ENCODE results near the gene NSRP1.
"Not testable (repeated sequence)": the region's sequence is repeated elsewhere in the genome, so short reads cannot be mapped to it uniquely, and the experiment has no call there.

NSRP1 gene, protein sequence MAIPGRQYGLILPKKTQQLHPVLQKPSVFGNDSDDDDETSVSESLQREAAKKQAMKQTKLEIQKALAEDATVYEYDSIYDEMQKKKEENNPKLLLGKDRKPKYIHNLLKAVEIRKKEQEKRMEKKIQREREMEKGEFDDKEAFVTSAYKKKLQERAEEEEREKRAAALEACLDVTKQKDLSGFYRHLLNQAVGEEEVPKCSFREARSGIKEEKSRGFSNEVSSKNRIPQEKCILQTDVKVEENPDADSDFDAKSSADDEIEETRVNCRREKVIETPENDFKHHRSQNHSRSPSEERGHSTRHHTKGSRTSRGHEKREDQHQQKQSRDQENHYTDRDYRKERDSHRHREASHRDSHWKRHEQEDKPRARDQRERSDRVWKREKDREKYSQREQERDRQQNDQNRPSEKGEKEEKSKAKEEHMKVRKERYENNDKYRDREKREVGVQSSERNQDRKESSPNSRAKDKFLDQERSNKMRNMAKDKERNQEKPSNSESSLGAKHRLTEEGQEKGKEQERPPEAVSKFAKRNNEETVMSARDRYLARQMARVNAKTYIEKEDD

DNA sequence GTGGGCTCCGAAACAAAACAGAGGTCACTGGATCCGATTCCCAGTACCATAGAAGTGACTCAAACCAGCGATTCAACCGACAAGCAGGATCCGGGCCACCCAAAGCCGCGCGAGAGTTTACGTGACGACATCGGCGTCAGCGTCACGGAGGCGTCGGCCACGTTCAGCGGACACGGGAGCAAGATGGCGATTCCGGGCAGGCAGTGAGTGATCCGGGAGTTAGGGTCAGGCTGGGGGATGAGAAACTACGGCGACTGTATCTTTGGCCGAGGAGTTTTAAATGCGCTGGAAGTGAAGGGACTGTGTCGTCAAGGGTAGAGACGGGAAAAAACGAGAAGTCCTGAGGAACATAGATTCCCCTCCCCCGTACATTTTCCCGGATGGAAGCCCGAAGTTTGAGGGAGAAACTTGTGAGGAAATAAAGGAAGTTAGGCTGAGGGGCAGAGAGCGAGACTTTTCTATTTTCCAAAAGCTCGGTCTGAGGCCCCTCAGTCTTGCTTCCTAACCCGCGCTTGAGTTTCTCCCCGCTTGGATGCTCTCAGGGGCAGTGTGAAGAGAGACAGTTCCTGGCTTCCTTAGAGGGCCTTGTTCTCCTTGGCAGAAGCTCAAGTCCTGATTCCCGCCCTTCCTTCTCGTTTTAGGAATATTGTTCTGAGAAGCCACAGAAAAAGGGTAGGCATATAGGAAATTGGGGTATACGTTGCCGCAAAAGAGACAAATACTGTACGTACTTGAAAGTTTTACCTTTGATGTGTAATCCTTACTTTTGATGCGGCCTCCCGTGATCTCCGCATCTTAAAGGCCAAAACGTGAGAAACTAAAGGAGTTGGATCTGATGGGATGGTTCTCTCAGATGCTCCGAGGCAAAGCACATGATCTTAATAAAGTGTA, at the start of gene NSRP1:
Gene NSRP1, plus strand, starts transcription at position 156 of the 891 bp plus-strand sequence. Its CDS starts 28 bp downstream, at position 184.
- peak; percentile 82 to 84 for DNase-seq (ENCODE audit: low read depth in 1 of 2, low spot score in 1 of 2)

DNA sequence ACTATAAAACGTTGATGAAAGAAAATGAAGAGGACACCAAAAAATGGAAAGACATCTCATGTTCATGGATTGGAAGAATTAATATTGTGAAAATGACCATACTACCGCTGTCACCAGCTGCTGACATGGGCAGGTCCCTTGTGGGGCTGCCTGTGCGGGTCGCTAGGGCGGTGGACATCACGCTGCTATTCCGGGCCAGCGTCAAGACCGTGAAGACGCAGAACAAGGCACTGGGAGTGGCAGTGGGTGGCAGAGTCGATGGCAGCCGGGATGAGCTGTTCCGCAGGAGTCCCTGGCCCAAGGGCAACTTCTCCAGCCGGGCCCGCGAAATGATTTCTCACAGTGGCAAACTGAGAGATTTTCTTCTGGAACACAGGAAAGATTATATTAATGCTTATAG, 48.2 kb upstream of the NSRP1 start:
- no peak for DNase-seq (ENCODE audit: low read depth in 1 of 2, low spot score in 1 of 2)

DNA sequence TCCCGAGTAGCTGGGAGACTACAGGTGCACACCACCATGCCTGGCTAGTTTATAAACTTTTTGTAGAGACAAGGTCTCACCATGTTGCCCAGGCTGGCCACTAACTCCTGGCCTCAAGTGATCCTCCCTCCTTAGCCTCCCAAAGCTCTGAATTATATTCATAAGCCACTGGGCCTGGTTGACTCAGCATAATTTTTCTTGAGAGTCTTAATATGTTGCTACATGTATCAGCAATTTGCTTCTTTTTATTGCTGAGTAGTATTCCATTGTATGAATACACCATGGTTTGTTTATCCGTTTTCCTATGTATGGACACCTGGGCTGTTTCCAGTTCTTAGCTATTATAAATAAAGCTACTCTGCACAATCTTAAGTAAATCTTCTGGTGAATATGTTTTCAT, 42.4 kb upstream of the NSRP1 start:
- no peak for DNase-seq (ENCODE audit: low read depth in 1 of 2, low spot score in 1 of 2)

DNA sequence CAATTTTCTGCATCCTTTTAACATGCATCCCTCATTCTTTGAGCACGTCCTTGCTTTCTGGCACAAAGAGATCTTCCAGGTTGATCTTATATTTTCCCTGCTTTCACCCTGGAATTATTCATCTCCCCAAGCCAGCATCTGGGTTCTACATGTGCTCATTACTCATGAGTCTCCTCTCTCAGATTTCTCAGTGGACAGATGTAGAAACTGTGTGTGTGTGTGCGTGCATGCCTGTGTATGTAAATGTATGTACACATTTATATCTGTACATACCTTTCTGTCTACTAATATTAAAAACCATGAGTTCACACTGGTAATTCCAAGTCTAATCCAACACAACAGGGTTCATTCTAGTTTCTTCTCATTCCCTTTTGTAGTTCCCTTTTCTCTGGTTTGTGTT, 41.9 kb upstream of the NSRP1 start:
- no peak for DNase-seq (ENCODE audit: low read depth in 1 of 2, low spot score in 1 of 2)

DNA sequence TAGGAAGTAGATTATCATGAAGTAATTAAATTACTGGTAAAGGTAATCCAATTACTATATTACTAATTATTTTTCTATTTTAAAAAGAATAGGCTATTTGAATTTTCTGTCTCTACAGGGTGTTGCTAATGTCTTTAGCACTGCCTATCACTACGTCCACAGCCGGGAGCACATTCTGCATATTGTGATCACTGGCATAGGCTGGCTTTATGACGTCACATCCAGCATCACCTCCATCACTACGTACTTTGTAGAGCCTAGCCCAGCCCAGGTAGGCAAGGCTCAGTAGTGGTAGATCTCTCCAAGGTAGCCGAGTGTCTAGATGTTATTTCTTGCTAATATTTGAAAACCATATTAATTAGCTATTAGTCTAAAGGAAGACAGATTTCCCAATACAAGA, 33.8 kb upstream of the NSRP1 start:
- no peak for DNase-seq (ENCODE audit: low read depth in 1 of 2, low spot score in 1 of 2)

DNA sequence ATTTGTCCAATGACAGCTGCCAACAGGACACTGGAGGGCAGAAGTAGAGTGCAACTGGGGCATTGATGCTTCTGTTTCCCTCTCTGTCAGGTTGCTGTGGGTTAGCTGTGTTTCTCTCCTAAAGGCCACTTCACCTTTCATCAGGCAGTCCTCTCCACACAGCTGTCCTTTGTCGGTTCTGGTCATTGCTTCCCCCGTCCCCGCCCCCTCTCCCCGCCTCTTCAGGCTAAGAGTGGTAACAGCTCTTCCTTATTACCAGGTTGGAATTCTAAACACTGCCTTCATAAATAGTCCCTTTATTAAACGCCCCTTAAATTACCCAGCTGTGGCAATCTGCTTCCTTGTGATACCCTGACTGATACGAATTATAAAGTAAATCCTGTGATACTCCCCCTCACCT, 31.8 kb upstream of the NSRP1 start:
- no peak for DNase-seq (ENCODE audit: low read depth in 1 of 2, low spot score in 1 of 2)

DNA sequence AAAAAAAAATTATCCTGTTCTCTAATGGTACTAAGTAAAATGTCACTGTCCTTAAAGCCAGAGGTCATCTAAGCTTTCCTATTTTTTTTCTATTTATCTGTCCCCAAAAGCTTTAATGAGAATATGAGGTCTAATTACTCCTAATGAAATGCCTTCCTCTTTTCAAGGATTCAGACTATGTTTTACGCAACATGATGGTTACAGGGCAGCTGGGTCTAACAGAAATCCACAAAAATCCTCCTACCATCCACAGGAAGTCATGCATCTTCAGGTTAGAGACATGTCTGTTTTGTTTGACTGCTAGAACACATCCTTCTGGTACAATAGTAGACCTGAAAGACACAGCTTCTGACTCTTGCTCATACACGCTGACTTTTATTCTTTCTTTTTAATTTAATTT, 29.7 kb upstream of the NSRP1 start:
- DNase-seq (ENCODE audit: low read depth in 1 of 2, low spot score in 1 of 2), result no peak

DNA sequence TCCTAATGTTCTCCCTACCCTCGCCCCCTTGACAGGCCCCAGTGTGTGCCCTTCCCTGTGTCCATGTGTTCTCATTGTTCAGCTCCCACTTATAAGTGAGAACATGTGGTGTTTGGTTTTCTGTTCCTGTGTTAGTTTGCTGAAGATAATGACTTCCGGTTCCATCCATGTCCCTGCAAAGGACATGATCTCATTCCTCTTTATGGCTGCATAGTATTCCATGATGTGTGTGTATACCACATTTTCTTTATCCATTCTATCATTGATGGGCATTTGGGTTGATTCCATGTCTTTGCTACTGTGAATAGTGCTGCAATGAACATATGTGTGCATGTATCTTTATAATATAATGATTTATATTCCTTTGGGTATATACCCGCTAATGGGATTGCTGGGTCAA, 29.2 kb upstream of the NSRP1 start:
- not testable (repeated sequence) for DNase-seq (ENCODE audit: low read depth in 1 of 2, low spot score in 1 of 2)

DNA sequence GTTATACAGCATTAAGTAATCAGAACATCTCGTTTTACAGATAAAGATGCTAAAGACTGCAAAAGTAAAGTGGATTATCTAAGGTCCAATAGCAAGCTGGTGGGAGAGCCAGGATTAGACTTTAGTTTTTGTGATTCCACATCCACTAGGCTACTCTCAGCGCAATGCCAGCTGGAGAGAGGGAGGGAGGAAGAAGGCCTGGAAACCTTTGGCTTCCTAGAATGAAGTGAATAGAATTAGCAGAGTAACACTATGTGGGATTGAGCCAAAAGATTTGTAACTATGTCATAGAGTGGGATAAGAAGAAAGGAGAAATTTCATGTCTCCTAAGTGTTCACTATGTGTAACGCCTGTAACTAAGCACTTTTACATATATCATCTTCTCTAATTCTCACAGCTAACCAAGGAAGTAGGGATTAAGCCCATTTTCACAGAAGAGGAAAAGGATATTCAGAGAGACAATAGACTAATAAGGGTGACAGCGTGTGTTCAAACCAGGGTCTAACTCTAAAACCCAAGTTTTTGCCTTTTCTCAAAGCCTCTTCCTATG, 25.4 kb upstream of the NSRP1 start:
- no peak for DNase-seq (ENCODE audit: low read depth in 1 of 2, low spot score in 1 of 2)

DNA sequence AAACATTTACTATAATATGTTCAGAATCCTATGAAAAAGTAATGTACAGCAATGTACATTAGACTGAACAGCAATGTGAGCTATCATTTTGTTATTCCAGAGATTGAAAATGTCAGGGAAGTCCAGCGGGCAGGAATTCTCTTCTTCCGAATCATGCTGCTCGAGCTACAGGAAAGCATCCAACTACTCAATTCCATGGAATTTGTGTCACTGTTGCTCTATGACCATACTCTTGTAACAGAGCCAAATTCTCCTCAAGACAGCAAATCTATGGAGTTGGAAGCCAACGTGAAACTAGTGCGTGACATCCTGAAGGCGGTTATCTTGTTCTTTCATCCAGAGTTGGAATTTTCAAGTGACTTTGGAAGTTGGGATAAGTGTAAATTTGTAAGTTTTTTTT, 24.8 kb upstream of the NSRP1 start:
- no peak for DNase-seq (ENCODE audit: low read depth in 1 of 2, low spot score in 1 of 2)

DNA sequence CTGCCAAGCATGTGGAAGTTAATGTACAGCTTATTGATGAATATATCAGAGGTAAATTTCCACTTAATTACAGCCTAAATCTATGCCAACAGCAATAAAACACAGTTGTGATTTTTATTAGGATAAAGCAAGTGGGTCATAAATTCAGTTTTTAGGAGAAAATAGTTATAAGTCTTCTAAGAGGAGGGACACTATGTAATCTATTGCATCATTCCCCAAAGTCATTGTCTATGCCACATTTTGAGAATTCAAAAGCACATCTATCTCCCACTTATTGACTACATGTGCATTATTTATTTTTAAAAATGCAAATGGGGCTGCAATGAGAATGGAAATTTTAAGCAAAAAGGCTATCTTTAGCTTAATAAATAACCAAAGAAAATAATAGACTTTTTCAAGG, 23.7 kb upstream of the NSRP1 start:
- DNase-seq (ENCODE audit: low read depth in 1 of 2, low spot score in 1 of 2), result no peak

DNA sequence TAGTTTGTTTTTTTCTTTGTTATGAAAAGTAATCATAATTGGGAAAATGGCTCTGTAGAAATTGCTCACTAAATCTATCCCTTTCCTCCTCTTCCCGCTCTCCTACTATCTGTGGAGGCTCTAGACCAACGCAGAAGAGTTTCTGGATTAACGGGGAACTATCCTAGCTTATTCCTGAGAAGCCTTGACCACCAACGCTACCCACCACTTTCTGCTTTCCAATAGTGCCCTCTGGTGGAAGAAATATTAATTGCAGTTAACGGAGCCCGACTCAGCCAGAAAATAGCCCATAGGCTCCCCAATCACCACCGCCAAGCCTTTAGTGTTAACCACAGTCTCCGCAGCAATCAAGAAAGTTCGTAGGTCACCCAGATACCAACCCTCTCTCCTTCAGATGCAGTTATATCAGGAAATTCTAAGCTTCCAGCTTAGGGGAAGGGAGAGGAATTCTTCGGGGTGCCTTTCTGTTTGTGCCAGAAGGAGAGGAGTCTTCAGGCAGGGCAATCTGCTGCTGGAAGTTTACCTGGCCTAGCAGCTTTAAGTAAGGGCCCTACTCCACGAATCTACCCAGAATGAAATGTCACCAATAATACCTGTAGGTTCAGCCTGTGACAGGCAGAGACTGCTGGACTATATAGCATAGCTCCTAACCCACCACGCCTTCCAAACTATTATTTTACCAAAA, 23.0 kb upstream of the NSRP1 start:
- DNase-seq (ENCODE audit: low read depth in 1 of 2, low spot score in 1 of 2), result peak in 1 of 2 donors; percentile 11

DNA sequence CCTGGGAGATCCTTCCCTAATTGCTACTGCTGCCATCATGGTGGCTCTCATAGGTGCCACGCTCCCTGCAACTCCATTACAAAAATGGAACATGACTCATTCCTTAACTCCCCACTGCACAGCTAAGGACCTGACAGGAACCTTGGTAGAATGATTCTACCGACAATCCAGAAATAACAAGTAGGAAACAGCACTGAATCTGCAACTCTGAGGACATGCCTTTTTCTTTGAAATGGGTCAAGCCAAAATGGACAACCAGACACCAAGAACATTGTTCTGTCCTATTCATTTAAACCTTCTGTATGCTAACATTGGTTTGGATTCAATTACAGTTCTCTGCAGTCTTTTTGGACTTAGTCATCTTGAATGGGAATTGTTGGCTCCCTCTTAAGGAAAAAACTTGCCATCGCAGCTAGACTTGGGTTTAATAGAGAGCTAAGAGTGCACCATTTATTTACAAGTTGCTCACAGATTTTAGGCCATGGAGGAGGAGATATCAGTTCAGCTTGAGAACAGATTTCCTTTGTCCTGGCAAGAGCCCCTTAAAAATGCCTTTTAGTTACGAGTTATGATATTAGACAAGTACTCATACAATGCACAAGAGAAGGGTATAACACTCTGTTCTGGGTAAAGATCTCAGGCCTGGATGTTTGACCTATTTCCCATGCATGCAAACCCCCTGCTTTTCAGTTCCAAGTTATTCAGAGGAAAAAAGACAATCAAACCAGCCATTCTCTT, 20.9 kb upstream of the NSRP1 start:
- no peak for DNase-seq (ENCODE audit: low read depth in 1 of 2, low spot score in 1 of 2)

DNA sequence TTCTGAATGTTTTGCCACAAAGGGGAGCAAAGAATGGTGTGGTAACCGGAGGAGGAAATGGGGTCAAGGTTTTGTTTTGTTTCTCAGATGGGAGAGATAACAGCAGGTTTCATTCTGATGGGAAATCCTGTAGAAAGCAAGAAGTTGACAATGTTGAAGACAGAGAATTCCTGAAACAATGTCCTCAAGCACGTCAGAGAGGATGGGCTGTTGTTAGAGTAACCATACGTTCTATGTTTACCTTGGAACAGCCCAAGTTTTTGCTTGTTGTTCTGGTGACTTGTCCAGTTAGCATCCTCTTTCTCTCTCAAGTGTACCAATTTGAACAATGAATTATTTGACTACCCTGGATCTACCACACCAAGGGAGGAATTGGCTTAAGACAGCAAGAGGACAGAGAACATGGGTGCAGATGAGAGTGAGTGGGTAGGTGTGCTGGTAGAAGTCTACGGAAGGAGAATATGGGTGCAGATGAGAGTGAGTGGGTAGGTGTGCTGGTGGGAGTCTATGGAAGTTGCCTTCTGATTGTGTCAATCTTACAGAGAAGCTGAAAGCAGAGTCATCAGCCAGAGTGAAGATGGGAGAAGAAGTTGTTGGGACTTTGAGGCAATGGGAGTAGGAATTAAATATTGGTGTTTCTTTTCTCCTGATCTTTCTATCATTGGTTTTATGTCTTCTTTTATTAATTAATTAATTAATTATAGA, 14.8 kb upstream of the NSRP1 start:
- DNase-seq (ENCODE audit: low read depth in 1 of 2, low spot score in 1 of 2), result no peak

DNA sequence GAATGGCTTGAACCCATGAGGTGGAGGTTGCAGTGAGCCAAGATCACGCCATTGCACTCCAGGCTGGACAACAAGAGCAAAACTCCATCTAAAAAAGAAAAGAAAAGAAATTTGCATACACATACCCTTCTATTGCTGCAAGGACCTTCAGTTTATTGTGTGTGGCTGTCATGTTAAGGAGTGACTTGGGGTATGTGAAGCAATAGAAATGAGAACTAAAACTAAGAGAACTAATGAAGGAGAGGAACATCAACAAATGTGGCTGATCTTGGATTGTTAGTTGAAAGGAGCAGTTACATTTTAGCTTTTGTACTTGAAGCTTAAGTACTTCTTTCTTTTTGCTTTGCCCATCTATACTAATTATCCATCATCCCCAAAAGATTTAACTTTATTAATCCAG, 12.7 kb upstream of the NSRP1 start:
- DNase-seq (ENCODE audit: low read depth in 1 of 2, low spot score in 1 of 2), result no peak

DNA sequence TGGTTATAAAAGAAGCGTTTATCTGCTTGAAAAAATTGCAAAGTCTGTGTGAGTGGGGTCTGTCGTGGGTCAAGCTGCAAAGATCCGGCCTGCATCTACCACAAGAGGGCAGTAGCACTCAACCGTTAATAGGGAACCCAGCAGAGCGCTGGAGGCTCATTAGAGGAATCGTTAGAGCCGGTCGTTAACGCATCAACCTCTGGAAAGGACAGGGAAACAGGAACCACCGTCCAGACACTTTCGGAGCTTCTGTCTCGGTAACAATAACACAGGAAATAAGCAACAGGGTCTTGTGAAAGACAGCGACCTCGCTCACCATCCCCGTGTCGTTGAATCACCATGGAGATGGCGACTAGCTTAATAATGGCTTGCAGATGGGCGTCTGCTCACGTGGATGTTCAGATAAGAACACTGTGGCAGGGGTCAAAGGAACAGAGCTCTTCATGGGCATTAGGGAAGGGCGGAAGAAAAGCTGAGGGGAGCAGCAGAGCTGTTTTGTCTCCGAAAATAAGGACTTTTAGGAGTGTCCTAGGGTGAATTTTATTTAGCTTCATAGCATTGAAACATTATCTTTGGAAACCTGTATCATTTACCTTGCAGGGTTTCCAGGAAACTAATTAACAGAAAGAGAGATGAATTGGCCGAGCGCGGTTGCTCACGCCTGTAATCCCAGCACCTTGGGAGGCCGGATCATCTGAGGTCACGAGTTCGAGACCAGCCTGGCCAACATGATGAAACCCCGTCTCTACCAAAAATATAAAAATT, 11.9 kb upstream of the NSRP1 start:
- DNase-seq (ENCODE audit: low read depth in 1 of 2, low spot score in 1 of 2), result peak; percentile 41 to 44

DNA sequence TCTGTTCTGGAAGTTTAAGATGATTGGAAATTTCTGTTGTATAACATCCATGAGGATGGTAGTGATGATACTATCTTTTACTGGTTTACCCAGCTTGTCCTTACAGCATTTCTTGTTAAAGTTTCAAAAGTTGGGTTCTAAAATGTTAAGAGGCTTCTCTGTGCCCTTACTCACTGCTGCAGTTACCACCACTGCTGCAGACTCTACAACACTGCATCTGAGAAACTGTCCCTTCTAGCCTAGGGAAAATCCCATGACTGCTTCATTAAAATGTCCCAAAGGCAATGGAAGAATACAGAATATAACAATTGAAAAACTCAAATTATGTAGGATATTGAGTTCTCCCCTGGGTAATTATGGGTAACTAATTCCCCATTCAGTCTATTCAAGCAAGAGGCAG, 3.8 kb upstream of the NSRP1 start:
- DNase-seq (ENCODE audit: low read depth in 1 of 2, low spot score in 1 of 2), result no peak

DNA sequence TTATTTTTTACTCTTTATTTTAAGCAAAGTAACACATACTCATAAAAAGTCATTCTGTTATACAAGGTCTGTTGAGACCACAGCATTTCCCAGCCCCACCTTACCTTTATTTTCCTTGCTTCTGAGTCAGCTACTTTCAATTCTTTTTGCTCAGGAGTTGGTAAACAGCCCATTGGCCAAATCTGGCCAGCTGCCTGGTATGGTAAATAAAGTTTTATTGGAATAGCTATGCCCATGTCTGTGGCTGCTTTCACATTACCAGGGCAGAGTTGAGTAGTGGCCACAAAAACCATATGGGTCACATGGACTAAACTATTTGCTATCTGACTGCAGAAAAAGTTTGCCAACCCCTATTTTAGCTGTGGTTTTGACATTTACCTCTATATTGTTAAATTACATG, 3.4 kb upstream of the NSRP1 start:
- no peak for DNase-seq (ENCODE audit: low read depth in 1 of 2, low spot score in 1 of 2)

DNA sequence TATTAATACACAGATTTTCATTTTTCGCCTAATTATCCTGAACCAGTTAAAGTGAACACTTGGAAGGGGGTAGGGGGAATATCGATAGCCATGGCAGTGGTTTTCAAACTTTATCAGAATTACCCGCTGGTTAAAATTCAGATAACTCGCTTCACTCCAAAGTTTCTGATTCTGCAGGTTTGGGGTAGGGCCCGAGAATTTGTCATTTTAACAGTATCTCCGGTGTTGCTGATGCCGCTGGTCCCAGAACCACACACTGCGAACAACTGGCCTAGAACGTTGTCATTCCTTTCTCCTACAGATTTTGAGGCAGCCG, 313 bp upstream of the NSRP1 start:
- no peak for DNase-seq (ENCODE audit: low read depth in 1 of 2, low spot score in 1 of 2)
